Measurements from ENCODE around the gene KCTD17.

KCTD17 gene

GRCh38 chr22:37080438-37080837, 28.9 kb downstream of the KCTD17 start:
- ATAC-seq (peak; percentile 9), DNase-seq (no peak)

- ATAC-seq = no peak
- no peak for DNase-seq
Measured at GRCh38 chr22:37080838-37081237, 29.3 kb downstream of the KCTD17 start.

- ATAC-seq = peak; percentile 51
- peak; percentile 50 for DNase-seq
Measured at GRCh38 chr22:37082251-37082873, 30.8 kb downstream of the KCTD17 start.

- no peak for DNase-seq
- ATAC-seq = no peak
Measured at GRCh38 chr22:37083914-37084313, 32.4 kb downstream of the KCTD17 start.

- DNase-seq = no peak
- no peak for ATAC-seq
Measured at GRCh38 chr22:37084385-37084784, 32.8 kb downstream of the KCTD17 start.

- no peak for ATAC-seq
Measured at GRCh38 chr22:37086184-37086583, 34.6 kb downstream of the KCTD17 start.

GRCh38 chr22:37088108-37088605, 36.6 kb downstream of the KCTD17 start:
- DNase-seq (peak; percentile 29), ATAC-seq (peak; percentile 33)

More at GRCh38 chr22:37086184-37086583, 34.6 kb downstream of the KCTD17 start:
- DNase-seq = no peak

- no peak for DNase-seq
- ATAC-seq = no peak
Measured at GRCh38 chr22:37088750-37089408, 37.3 kb downstream of the KCTD17 start.

GRCh38 chr22:37089434-37089833, 37.9 kb downstream of the KCTD17 start:
- no peak for ATAC-seq

GRCh38 chr22:37090920-37091695, 39.6 kb downstream of the KCTD17 start:
- DNase-seq (no peak), ATAC-seq (no peak)

More at GRCh38 chr22:37089434-37089833, 37.9 kb downstream of the KCTD17 start:
- no peak for DNase-seq

- no peak for DNase-seq
- no peak for ATAC-seq
Measured at GRCh38 chr22:37091994-37092393, 40.5 kb downstream of the KCTD17 start.

GRCh38 chr22:37092997-37093396, 41.5 kb downstream of the KCTD17 start:
- DNase-seq = no peak

GRCh38 chr22:37094239-37094638, 42.7 kb downstream of the KCTD17 start:
- DNase-seq (no peak), ATAC-seq (no peak)

More at GRCh38 chr22:37092997-37093396, 41.5 kb downstream of the KCTD17 start:
- ATAC-seq = no peak

- ATAC-seq (peak; percentile 88), DNase-seq (peak; percentile 73)
Measured at GRCh38 chr22:37095113-37095512, 43.6 kb downstream of the KCTD17 start.

- no peak for ATAC-seq
Measured at GRCh38 chr22:37097346-37097745, 45.8 kb downstream of the KCTD17 start.

GRCh38 chr22:37098976-37099591, 47.5 kb downstream of the KCTD17 start:
- no peak for ATAC-seq
- DNase-seq = no peak

More at GRCh38 chr22:37097346-37097745, 45.8 kb downstream of the KCTD17 start:
- no peak for DNase-seq

GRCh38 chr22:37100589-37101127, 49.1 kb downstream of the KCTD17 start:
- ATAC-seq (peak; percentile 85), DNase-seq (no peak)

GRCh38 chr22:37101311-37102066, 49.9 kb downstream of the KCTD17 start:
- no peak for DNase-seq
- no peak for ATAC-seq

- no peak for DNase-seq
- ATAC-seq = no peak
Measured at GRCh38 chr22:37103151-37103550, 51.6 kb downstream of the KCTD17 start.

- no peak for DNase-seq
- ATAC-seq = no peak
Measured at GRCh38 chr22:37103656-37104452, 52.3 kb downstream of the KCTD17 start.

Measured in stimulated activated naive CD8-positive, alpha-beta T cell treated with anti-CD3 and anti-CD28 coated beads, Interleukin-15, Interleukin-2, amounts not matched to agents 100 U/mL and 50 U/mL, for 24 hours (primary cell).